Thyroid gland (tissue), 4 donors: Measurements from ENCODE around the gene PMF1. TPM values are rescaled to one million over a fixed set of nuclear protein-coding genes. Genes with fewer than 3 reads are reported as not detected.
A peak's percentile ranks its signal among the peaks of the same experiment; 100 is the strongest.

ENCODE experiments used
- DNase-seq, 2 donors: peaks; one replicate each; pipeline ENCODE4 v3.0.0-alpha.2; 2019
- H3K27ac ChIP-seq, 3 donors: fragments of 200-600 bp; sonication (generic); 1 replicate in 2 of 3; 2 replicates in 1 of 3; pipeline ENCODE4 v1.5.1; 2016 to 2019; ENCODE audit warnings: mild to moderate bottlenecking in 1 of 3, moderate library complexity in 1 of 3
- H3K27me3 ChIP-seq: fragments of 200-600 bp; sonication (generic); one replicate; pipeline ENCODE4 v1.5.1; 2019
- H3K36me3 ChIP-seq, 2 donors: fragments of 200-600 bp; sonication (generic); one replicate each; pipeline ENCODE4 v1.5.1; 2016 to 2019
- H3K4me1 ChIP-seq, 2 donors: fragments of 200-600 bp; sonication (generic); one replicate each; pipeline ENCODE4 v1.5.1; 2017 to 2019
- H3K4me3 ChIP-seq, 3 donors: fragments of 200-600 bp; sonication (generic); replicated peaks in 1 of 3; 1 replicate in 2 of 3; 2 replicates in 1 of 3; pipeline ENCODE4 v1.5.1; 2016; ENCODE audit warnings: mild to moderate bottlenecking in 1 of 3
- H3K9me3 ChIP-seq: fragments of 200-600 bp; sonication (generic); one replicate; pipeline ENCODE4 v1.5.1; 2017
- POLR2A ChIP-seq, 2 donors: fragments of 450-650 bp; IDR thresholded peaks; one replicate each; pipeline ENCODE4 v1.6.1; 2017; ENCODE audit warnings: antibody characterized with exemption in 2 of 2, mild to moderate bottlenecking in 2 of 2, moderate library complexity in 1 of 2
- WGBS, 2 donors: methylation state at CpG; one replicate each; pipeline ENCODE4 v1.1.5; 2017; 5-methylcytosine and 5-hydroxymethylcytosine counted together
- intact Hi-C: fragments of 100-400 bp; cut with DNase I; formaldehyde crosslinking; loops from one replicate; pipeline ENCODE4 v1.15.1; 2023
- total RNA-seq, 4 donors: library from RNA; depleted of rRNA; stranded (reverse); fragments of >200 nt; gene quantifications; one replicate each; pipeline ENCODE4 v1.2.3, GENCODE V29; 2016
- TF ChIP-seq, protein P1 (sequence below), 6 experiments: fragments of 200-600 bp in 3 of 6; fragments of 450-650 bp in 3 of 6; sonication (generic) in 3 of 6; IDR thresholded peaks; one replicate each; pipeline ENCODE4 v1.5.1; 2016 to 2019; ENCODE audit warnings: antibody characterized with exemption in 6 of 6, mild to moderate bottlenecking in 2 of 6, inconsistent platforms in 1 of 6, moderate library complexity in 1 of 6

Gene PMF1
- total RNA-seq, 4 donors from 2014 or later: 73.6 to 121 (median 107) TPM

GRCh38 chr1:156226782-156227181 is 14.0 kb downstream of the PMF1 start:
- no peak overlapping the region for H3K4me3 ChIP-seq
- 96 to 98% methylated on average over 4 of the region's 4 CpGs for WGBS, 2 donors
- TF ChIP-seq POLR2A (IDR thresholded peaks at IDR 0.05): no peak
- TF ChIP-seq, protein P1, sequence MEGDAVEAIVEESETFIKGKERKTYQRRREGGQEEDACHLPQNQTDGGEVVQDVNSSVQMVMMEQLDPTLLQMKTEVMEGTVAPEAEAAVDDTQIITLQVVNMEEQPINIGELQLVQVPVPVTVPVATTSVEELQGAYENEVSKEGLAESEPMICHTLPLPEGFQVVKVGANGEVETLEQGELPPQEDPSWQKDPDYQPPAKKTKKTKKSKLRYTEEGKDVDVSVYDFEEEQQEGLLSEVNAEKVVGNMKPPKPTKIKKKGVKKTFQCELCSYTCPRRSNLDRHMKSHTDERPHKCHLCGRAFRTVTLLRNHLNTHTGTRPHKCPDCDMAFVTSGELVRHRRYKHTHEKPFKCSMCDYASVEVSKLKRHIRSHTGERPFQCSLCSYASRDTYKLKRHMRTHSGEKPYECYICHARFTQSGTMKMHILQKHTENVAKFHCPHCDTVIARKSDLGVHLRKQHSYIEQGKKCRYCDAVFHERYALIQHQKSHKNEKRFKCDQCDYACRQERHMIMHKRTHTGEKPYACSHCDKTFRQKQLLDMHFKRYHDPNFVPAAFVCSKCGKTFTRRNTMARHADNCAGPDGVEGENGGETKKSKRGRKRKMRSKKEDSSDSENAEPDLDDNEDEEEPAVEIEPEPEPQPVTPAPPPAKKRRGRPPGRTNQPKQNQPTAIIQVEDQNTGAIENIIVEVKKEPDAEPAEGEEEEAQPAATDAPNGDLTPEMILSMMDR (IDR thresholded peaks at IDR 0.05): no peak
- H3K9me3 ChIP-seq: no peaks in the 10 kb centered on the region
- peak overlapping the region in 1 of 3 donors; percentile 12 for H3K27ac ChIP-seq
- DNase-seq: no peak
- peaks cover 0 to 4% of the 10 kb centered on the region in 2 donors for H3K4me1 ChIP-seq
- peaks cover 8 to 16% of the 10 kb centered on the region in 2 donors for H3K36me3 ChIP-seq
- intact Hi-C loops: loop anchor here (5.0 kb wide), 2 partner anchors 79 to 129 kb away; no protein-coding TSS in a partner anchor
- no peaks in the 10 kb centered on the region for H3K27me3 ChIP-seq

GRCh38 chr1:156228501-156228900 is 15.7 kb downstream of the PMF1 start:
- H3K27ac ChIP-seq: no peak overlapping the region
- no peak overlapping the region for H3K4me3 ChIP-seq
- H3K27me3 ChIP-seq: no peaks in the 10 kb centered on the region
- intact Hi-C loops: loop anchor here (5.0 kb wide), 2 partner anchors 81 to 131 kb away; no protein-coding TSS in a partner anchor
- H3K36me3 ChIP-seq: peaks cover 3 to 4% of the 10 kb centered on the region in 2 donors
- TF ChIP-seq, protein P1 (IDR thresholded peaks at IDR 0.05): no peak
- no peak for TF ChIP-seq POLR2A (IDR thresholded peaks at IDR 0.05)
- no peaks in the 10 kb centered on the region for H3K9me3 ChIP-seq
- H3K4me1 ChIP-seq: peaks cover 0 to 4% of the 10 kb centered on the region in 2 donors
- no peak for DNase-seq
- 79 to 93% methylated on average over 7 of the region's 7 CpGs for WGBS, 2 donors

DNA sequence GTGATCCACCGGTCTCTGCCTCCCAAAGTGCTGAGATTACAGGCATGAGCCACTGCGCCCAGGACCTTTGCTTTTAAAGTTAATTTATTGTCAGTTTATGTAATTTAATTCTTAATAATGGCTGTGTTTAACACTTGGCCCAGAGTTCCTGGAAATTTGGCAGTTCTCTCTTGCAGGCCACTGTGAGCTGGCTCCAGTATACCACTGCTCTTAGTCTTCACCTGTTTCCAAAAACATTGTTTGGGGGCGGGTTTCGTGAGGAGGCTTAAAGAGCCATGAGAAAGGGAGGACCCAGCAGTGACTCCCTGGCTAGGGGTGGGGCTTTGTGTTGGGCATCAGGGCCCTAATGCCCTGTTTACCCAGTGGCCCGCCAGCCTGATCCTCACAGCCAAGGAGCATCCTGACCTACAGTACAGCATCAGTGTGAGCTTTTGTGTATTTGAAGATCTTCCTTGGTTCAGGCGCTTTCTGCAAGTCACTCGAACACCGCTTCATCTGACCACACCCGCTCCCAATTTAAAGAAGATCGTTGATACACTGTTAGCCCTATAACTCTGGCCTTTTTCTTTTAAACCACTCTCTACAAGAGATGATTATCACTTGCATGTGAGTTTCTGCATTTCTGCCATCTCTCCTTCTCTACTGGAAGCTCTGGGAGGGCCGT is 17.1 kb downstream of the PMF1 start:
- peaks cover 0 to 6% of the 10 kb centered on the region in 2 donors for H3K36me3 ChIP-seq
- no peak overlapping the region for H3K4me3 ChIP-seq
- WGBS, 2 donors: 84 to 92% methylated on average over 11 of the region's 11 CpGs
- peaks cover 0 to 3% of the 10 kb centered on the region in 2 donors for H3K4me1 ChIP-seq
- H3K27me3 ChIP-seq: no peaks in the 10 kb centered on the region
- DNase-seq: no peak
- H3K9me3 ChIP-seq: no peaks in the 10 kb centered on the region
- H3K27ac ChIP-seq: no peak overlapping the region
- TF ChIP-seq, protein P1 (IDR thresholded peaks at IDR 0.05): no peak
- intact Hi-C loops: loop anchor here (5.0 kb wide), 2 partner anchors 83 to 133 kb away; no protein-coding TSS in a partner anchor

- no peak for TF ChIP-seq POLR2A (IDR thresholded peaks at IDR 0.05)
- TF ChIP-seq, protein P1 (IDR thresholded peaks at IDR 0.05): no peak
- H3K4me3 ChIP-seq: no peak overlapping the region
- no peaks in the 10 kb centered on the region for H3K4me1 ChIP-seq
- peaks cover 0 to 6% of the 10 kb centered on the region in 2 donors for H3K36me3 ChIP-seq
- H3K27ac ChIP-seq: no peak overlapping the region
- no peaks in the 10 kb centered on the region for H3K27me3 ChIP-seq
- H3K9me3 ChIP-seq: no peaks in the 10 kb centered on the region
- 75 to 96% methylated on average over 1 of the region's 1 CpG for WGBS, 2 donors
- intact Hi-C loops: no loop called here
- no peak for DNase-seq
These were observed 17.6 kb downstream of the PMF1 start for GRCh38 chr1:156230473-156230837.

GRCh38 chr1:156232201-156232894 is 19.5 kb downstream of the PMF1 start:
- no peaks in the 10 kb centered on the region for H3K9me3 ChIP-seq
- WGBS, 2 donors: 90 to 97% methylated on average over 12 of the region's 12 CpGs
- no peak overlapping the region for H3K4me3 ChIP-seq
- no peak for DNase-seq
- H3K27me3 ChIP-seq: no peaks in the 10 kb centered on the region
- peaks cover 16 to 21% of the 10 kb centered on the region in 2 donors for H3K36me3 ChIP-seq
- H3K27ac ChIP-seq: no peak overlapping the region
- TF ChIP-seq POLR2A (IDR thresholded peaks at IDR 0.05): no peak
- TF ChIP-seq, protein P1 (IDR thresholded peaks at IDR 0.05): no peak
- intact Hi-C loops: no loop called here
- H3K4me1 ChIP-seq: no peaks in the 10 kb centered on the region
